GM10847 (cell line): ENCODE measurements around the gene VWA3B.

Source experiments
- POLR2A ChIP-seq: IDR thresholded peaks from 2 replicates; pipeline ENCODE4 v1.6.1; 2011; ENCODE audit not compliant: insufficient read length; ENCODE audit errors: extremely low read depth

The VWA3B gene

DNA sequence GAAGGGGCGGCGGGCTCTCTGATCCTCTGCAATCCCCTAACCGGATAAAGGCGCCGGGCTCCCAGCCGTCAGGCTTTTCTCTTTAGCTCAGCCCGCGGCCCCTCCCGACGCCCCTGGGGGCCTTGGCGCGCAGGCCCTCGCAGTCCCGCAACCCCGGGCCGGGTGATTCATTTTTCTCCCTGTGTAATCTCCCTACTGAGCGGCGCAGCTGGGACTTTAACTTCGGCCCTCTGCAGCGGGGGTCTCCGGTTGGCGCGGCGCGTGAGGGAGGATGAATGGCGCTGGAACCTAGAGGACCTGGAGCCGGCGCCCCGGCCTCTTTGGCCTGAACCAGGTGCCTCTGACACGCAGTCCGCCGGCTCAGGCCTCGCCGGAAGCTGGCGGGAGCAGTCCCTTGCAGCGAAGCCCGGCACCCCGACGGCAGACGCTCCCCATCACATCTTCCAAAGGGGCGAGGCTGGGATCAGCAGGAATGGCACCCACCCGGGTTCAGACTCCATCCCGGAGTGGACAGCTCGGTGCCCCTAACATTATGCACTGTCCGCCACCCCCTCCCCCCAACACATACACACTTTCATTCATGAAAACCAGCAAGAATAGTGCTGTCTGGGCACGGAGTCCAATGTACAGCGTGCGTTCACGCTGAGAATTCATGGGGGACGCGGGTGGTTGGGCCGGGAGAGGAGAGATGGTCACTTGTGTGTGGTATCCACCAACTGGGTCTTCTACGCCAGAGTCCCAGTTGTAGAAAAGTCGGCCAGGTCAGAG lies 260.5 kb downstream of the VWA3B start:
- no peak for TF ChIP-seq POLR2A

DNA sequence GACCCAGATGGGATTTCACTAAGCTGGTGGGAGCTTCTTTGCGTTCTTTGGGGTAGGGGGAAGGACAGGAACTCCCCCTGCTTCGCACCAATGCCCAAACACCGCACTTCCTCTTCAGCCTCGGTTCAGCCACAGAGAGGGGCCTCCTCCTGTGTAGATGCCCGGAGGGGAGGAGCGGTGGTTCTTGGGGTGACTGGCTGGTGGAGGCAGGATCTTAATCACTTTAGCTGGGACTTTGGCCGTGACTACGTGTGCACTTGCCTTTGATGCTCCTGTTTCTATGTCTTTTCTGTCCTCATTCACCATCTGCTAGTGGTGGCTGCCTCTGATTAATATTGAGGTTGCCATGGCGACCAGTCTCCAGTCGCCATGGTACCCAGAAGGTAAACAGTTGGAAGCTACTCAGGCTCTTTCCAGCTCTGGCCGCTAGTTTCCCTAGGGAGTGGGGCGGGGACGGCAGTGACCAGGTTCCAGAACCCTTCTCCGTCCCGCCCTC lies 261.1 kb downstream of the VWA3B start:
- TF ChIP-seq POLR2A: no peak

DNA sequence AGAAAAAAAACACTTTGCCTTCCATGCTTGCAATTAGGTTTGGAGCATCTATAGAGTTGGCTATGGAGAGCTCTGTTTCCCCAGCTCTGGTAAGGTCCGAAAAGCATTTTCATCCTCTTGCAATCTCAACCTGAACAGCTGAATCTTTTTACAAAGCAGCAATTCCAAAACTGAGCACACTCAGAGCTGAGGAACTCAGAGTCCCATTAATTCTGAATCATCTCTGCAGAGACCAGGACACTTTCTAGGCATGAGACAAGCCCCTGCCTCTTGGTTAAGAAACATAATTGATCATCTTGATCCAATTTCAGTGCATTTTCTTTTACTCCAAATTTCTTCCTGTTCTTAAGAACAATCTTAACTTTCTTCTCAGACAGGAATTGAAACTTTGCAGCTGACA lies 263.4 kb downstream of the VWA3B start:
- TF ChIP-seq POLR2A: no peak

DNA sequence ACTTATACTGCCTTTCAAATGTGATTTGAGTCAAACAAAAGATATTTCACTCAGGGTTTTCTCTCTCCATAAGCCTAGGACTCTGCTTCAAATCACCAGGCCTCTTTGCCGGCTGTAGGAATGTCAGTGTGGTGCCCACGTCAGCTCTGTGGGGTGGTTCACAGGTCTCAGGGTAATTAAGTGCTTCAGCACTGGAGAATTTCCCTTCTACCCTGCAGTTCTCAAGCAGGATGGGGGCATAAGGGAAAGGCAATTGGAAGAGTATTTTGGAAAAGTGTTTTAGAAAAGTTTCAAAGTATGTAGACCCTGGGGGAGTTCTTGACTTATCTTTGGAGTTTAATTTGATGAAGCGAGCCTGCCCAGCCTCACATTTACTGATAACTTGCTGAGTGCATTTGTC lies 268.9 kb downstream of the VWA3B start:
- no peak for TF ChIP-seq POLR2A

DNA sequence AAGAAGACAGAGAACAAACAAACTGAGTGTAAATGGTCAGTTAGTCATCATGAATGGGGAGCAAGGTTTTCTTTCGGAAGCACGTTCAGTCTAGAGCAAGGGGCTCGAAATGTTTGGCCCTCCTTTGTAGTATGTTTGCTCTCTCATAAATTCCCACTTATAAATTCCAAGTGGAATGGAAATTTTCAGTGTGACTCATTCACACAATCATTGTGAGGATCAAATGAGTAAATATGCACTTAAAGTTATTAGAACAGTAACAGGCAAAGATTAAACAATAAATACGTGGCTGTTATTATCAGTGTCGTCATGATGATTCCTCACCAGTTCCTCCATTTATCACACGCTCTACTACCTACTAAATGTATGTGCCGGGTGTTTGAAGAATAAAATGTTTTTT lies 269.8 kb downstream of the VWA3B start:
- no peak for TF ChIP-seq POLR2A

DNA sequence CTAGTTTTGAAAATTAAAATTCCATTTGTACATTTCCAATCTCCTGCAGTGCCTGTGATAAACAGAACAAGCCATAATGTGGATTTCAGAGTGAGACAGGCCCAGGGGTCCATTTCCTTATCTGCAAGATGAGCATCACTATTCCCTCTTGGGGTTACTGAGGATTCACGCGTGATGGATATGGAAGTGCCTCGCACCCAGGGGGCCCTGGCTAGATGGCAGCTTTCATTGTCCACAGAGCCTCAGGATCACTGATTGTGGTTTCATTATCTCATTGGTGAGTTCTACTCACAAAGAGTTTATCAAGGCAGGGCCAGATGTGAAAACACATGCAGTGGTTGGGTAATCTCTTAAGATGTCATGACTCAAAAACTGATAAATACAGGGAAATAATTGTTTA lies 270.9 kb downstream of the VWA3B start:
- TF ChIP-seq POLR2A: no peak

DNA sequence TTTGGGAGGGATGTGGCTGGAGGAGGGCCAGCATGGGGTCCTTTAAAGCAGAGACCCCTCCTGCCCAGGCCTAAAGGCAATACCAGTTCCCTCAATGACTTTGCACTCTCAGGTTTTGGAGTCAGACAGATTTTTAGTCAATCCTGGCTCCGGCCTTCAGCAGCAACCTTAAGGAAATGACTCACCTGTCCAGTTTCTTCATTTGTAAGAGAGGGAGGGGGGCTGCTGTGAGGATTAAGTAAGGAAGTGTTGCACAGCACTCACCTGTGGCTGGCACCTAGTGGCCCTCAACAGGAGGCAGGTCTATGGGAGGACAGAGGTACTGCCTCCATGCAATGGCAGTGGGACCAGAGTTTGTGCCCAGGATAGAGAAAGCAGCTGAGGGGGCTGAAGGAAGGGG lies 273.0 kb downstream of the VWA3B start:
- no peak for TF ChIP-seq POLR2A
